ENCODE results near the gene TRIM7. TPM values are rescaled to one million over a fixed set of nuclear protein-coding genes. Genes with fewer than 3 reads are reported as not detected.

TRIM7 gene
- total RNA-seq, 1 donor, result 2.2 TPM

DNA sequence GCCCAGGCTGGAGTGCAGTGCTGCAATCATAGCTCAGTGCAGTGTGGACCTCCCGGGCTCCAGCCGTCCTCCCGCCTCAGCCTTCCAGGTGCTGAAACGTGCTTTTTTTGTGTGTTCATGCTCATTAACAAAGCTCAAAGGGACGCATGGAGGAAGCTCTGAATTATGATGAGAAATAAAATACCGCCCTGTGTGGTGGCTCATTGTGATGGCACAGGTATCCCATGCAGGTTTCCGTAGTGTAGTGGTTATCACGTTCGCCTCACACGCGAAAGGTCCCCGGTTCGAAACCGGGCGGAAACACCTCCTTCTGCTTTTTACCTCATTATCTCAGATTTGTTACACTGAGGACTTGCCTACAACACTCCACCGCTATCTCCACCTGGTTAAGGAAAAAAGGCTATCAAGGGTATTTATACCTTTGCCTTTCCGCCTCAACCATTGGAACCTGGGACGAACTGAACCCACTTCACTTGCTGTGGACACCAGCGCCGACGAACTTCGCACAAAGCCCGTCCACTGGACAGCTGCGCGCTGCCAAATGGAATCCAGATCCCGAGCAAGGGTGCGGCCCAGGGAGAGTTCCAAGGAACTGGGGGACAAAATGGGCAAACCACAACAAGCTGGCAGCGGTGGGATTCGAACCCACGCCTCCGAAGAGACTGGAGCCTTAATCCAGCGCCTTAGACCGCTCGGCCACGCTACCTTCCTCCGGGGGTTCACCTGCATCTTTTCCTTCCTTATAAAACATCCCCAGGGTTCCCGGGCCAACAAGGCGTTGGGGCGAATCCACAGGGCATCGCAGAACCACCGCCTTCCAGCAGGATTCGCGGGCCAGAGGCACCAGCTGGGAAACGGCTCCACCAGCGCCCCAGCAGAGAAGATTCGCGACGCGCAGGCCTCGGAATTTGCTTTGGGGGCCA lies 31.3 kb downstream of the TRIM7 start:
- peak overlapping the region; percentile 21 for H3K4me3 ChIP-seq (ENCODE audit: low read depth, low read length)
- TF ChIP-seq, protein P1, sequence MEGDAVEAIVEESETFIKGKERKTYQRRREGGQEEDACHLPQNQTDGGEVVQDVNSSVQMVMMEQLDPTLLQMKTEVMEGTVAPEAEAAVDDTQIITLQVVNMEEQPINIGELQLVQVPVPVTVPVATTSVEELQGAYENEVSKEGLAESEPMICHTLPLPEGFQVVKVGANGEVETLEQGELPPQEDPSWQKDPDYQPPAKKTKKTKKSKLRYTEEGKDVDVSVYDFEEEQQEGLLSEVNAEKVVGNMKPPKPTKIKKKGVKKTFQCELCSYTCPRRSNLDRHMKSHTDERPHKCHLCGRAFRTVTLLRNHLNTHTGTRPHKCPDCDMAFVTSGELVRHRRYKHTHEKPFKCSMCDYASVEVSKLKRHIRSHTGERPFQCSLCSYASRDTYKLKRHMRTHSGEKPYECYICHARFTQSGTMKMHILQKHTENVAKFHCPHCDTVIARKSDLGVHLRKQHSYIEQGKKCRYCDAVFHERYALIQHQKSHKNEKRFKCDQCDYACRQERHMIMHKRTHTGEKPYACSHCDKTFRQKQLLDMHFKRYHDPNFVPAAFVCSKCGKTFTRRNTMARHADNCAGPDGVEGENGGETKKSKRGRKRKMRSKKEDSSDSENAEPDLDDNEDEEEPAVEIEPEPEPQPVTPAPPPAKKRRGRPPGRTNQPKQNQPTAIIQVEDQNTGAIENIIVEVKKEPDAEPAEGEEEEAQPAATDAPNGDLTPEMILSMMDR (IDR thresholded peaks at IDR 0.05; ENCODE audit: insufficient read depth, low read depth, low read length), result no peak
- no peak for DNase-seq (ENCODE audit: low read depth)

DNA sequence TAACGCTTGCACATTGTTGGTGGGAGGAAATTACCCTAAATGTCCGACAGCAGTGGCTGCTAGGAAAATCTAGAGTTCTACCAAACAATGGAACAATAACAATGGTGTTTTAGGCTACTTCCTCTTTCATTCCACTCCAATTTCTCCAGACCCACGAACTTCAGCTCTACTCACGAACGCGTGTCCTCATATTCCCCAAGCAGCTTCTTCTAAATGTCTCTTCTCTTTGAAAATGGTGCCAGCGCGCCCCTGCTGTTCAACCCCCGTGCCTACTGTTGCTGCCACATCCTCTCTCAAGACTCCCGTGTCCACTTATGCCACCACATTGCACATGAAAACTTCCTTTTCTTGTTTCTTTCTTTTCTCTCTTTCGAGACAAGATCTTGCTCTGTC lies 32.0 kb downstream of the TRIM7 start:
- TF ChIP-seq, protein P1 (IDR thresholded peaks at IDR 0.05; ENCODE audit: insufficient read depth, low read depth, low read length), result peak; percentile 69
- peak overlapping the region; percentile 21 for H3K4me3 ChIP-seq (ENCODE audit: low read depth, low read length)

DNA sequence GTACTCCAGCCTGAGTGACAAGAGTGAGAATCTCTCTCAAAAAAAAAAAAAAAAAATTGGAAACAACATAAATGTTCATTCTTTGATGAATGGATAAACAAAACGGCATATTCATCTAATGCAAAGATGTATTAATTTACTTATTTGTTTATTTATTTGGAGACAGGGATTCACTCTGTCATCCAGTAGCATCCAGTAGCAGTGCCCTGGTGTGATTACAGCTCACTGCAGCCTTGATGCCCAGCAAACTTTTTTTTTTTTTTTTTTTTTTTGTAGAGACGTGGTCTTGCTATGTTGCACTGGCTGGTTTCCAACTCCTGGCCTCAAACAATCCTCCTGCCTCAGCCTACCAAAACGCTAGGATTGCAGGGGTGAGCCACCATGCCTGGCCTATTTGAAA lies 33.2 kb downstream of the TRIM7 start:
- H3K4me3 ChIP-seq (ENCODE audit: low read depth, low read length), result no peak overlapping the region
- TF ChIP-seq, protein P1 (IDR thresholded peaks at IDR 0.05; ENCODE audit: insufficient read depth, low read depth, low read length), result no peak

More for the DNA sequence above, 32.0 kb downstream of the TRIM7 start:
- peak; percentile 75 for DNase-seq (ENCODE audit: low read depth)

DNA sequence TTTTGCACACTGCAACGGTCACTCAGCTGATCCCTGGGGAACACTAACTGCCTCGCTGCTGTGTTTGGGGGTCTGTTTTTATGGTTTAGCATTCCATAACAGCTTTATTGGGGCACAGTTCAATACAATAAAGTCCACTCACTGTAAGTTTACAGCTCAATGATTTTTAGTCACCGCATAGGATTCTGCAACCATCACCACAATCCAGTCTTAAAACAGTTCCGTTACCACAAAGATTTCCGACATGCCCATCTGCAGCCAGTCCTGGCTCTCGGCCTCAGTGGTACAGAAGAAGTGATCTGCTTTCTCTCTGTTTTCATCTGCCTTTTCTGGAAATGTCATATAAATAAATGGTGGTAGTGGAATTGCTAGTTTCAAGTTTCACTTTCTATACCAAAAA lies 34.0 kb downstream of the TRIM7 start:
- TF ChIP-seq, protein P1 (IDR thresholded peaks at IDR 0.05; ENCODE audit: insufficient read depth, low read depth, low read length), result no peak
- H3K4me3 ChIP-seq (ENCODE audit: low read depth, low read length), result no peak overlapping the region
- DNase-seq (ENCODE audit: low read depth), result peak; percentile 62

More for the DNA sequence above, 33.2 kb downstream of the TRIM7 start:
- DNase-seq (ENCODE audit: low read depth), result no peak

DNA sequence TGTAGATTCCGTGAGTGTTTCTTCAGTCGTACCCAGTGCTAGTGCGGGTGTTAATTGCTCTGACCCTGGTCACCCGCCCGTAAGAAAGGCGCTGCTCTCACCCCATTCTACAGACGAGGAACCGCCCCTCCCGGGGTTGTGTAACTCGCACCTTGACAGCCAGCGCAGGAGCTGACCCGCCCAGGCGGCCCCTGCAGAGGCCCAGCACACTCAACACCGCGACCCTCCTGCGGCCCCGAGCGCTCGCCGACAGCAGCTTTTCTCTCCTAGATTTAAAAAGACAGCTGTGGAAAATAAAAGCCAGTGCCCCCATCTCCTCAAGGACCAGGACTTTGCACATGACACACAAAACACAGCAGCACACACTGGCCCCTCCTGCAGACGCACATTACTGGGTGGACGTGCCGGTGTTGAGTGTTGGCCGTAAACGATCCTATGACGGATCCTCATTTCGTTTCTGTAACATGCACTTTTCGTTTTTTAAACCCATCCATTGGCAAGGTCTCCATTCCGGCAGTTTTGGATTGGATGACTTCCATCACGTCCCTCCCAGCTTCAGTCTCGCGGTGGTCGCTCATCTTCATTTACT lies 34.7 kb downstream of the TRIM7 start:
- DNase-seq (ENCODE audit: low read depth), result no peak
- H3K4me3 ChIP-seq (ENCODE audit: low read depth, low read length), result peak overlapping the region; percentile 46

DNA sequence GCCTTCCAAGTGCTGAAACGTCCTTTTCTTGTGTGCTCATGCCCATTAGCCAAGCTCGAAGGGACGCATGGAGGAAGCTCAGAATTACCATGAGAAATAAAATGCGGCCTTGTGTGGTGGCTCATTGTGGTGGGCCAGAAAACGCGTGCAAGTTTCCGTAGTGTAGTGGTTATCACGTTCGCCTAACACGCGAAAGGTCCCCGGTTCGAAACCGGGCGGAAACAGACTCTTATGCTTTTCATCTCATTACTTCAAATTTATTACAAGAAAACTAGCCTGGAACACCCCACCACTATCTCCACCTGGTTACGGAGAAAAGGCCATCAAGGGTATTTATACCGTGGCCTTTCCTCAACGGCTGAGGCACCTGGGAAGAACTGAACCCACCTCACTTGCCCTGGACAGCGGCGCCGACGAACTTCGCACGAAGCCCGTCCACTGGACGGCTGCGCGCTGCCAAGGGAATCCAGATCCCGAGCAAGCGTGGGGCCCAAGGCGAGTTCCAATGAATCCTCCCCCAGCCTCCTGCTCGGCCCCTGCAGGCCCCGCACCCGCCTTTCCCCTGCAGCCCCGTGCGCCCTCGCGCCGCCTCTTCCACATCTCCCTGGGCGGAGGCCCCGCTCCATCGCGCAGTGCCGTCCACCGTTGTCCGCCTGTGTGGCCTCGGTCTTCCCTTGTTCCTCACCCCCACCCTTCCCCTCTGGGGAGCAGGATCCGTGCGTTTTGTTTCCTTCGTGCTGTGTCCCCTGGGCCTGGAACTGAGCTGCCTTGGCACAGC lies 35.3 kb downstream of the TRIM7 start:
- peak overlapping the region; percentile 46 for H3K4me3 ChIP-seq (ENCODE audit: low read depth, low read length)
- DNase-seq (ENCODE audit: low read depth), result peak; percentile 67

More for the DNA sequence above, 34.7 kb downstream of the TRIM7 start:
- TF ChIP-seq, protein P1 (IDR thresholded peaks at IDR 0.05; ENCODE audit: insufficient read depth, low read depth, low read length), result no peak

All from fibroblast of villous mesenchyme (primary cell).